Right lobe of liver (tissue), 6 donors: ENCODE results near the gene PLXNA4. TPM values are rescaled to one million over a fixed set of nuclear protein-coding genes. Genes with fewer than 3 reads are reported as not detected.

ENCODE experiments used
- ATAC-seq, 4 donors: fragments of 200-7000 bp; cut with Tn5 transposase; one replicate each; pipeline ENCODE4 v1.9.1; 2020; ENCODE audit warnings: mild to moderate bottlenecking in 4 of 4, moderate library complexity in 4 of 4
- DNase-seq, 3 donors: peaks; one replicate each; pipeline ENCODE4 v3.0.0-alpha.2; 2020
- H3K27ac ChIP-seq, 3 donors: fragments of 200-600 bp; one replicate each; pipeline ENCODE4 v1.8.0; 2022
- H3K27me3 ChIP-seq, 2 donors: fragments of 200-600 bp; one replicate each; pipeline ENCODE4 v1.8.0; 2022
- H3K36me3 ChIP-seq, 4 donors: fragments of 200-600 bp; sonication (generic) in 1 of 4; one replicate each; pipeline versions ENCODE4 v1.5.1 to v1.8.0; 2017 to 2022; ENCODE audit warnings: control low read depth in 1 of 4
- H3K4me1 ChIP-seq, 4 donors: fragments of 200-600 bp; sonication (generic) in 1 of 4; one replicate each; pipeline versions ENCODE4 v1.5.1 to v1.8.0; 2017 to 2022; ENCODE audit warnings: control low read depth in 1 of 4
- H3K4me3 ChIP-seq, 3 donors: fragments of 200-600 bp; one replicate each; pipeline ENCODE4 v1.8.0; 2022
- H3K9me3 ChIP-seq, 4 donors: fragments of 200-600 bp; sonication (generic) in 1 of 4; one replicate each; pipeline versions ENCODE4 v1.5.1 to v1.8.0; 2017 to 2022; ENCODE audit warnings: control low read depth in 1 of 4
- POLR2A ChIP-seq: fragments of 450-650 bp; IDR thresholded peaks from one replicate; pipeline ENCODE4 v1.6.1; 2017; ENCODE audit warnings: antibody characterized with exemption, mild to moderate bottlenecking
- WGBS: methylation state at CpG from one replicate; pipeline ENCODE4 v1.1.6; 2018; ENCODE audit warnings: low coverage, low lambda C conversion rate; ENCODE audit not compliant: insufficient coverage; ENCODE audit errors: missing lambda C conversion rate; 5-methylcytosine and 5-hydroxymethylcytosine counted together
- intact Hi-C, 2 donors: fragments of 100-400 bp; cut with DNase I; formaldehyde crosslinking; loops; one replicate each; pipeline versions ENCODE4 v1.11.2 to v1.14.1; 2022
- total RNA-seq, 6 experiments: library from RNA; depleted of rRNA in 2 of 6; stranded (reverse); fragments of >200 nt in 2 of 6; fragmentation: NEBNext Ultra II Directional in 3 of 6; extraction: Animal tissue kit (Norgen Biotek cat#: 25700) in 3 of 6; gene quantifications; one replicate each; pipeline versions ENCODE4 v1.1.0 to v1.2.4, GENCODE V29; 2016 to 2023
- TF ChIP-seq, protein P1 (sequence below), 4 donors: fragments of 200-600 bp in 3 of 4; fragments of 450-650 bp in 1 of 4; IDR thresholded peaks; one replicate each; pipeline versions ENCODE4 v1.5.1 to v1.8.0; 2016 to 2022; ENCODE audit warnings: antibody characterized with exemption in 4 of 4, mild to moderate bottlenecking in 2 of 4
- donor health status: DM: no; HTN: yes; CAD: no.
- donor health status: DM: no; HTN: no; CAD: no.
- donor health status: DM: no; HTN: no; CAD: no.
- donor health status: DM: no; HTN: yes; CAD: no.
- donor health status: DM: no; HTN: yes; CAD: no.

PLXNA4 gene
- total RNA-seq, 6 experiments from 2014 or later, result 0.17 to 0.90 (median 0.30) TPM

DNA sequence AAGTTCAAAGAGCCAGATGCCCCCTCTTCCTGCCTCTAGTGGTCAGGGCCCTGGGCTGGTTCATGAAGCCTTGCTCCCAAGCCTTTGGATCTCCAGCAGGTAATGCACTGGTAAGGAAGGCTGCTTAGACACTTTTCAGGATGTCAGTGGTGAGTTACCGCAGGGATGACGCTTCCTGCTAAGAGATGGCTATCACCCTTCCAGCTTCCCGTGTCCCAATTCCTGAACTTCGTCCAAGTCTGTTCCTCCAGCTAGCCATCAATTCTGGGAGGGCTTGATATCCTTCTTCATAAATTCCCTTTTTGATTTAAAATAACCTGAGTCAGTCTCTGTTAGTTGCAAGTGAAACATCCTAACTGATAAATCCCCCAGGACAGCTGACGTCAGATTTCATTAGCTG lies 221.2 kb downstream of the PLXNA4 start:
- DNase-seq (no peak), ATAC-seq (no peak)
- no peaks in the 10 kb centered on the region for H3K4me1 ChIP-seq
- TF ChIP-seq POLR2A, result no peak
- TF ChIP-seq, protein P1, sequence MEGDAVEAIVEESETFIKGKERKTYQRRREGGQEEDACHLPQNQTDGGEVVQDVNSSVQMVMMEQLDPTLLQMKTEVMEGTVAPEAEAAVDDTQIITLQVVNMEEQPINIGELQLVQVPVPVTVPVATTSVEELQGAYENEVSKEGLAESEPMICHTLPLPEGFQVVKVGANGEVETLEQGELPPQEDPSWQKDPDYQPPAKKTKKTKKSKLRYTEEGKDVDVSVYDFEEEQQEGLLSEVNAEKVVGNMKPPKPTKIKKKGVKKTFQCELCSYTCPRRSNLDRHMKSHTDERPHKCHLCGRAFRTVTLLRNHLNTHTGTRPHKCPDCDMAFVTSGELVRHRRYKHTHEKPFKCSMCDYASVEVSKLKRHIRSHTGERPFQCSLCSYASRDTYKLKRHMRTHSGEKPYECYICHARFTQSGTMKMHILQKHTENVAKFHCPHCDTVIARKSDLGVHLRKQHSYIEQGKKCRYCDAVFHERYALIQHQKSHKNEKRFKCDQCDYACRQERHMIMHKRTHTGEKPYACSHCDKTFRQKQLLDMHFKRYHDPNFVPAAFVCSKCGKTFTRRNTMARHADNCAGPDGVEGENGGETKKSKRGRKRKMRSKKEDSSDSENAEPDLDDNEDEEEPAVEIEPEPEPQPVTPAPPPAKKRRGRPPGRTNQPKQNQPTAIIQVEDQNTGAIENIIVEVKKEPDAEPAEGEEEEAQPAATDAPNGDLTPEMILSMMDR (IDR thresholded peaks at IDR 0.05), result no peak
- no peaks in the 10 kb centered on the region for H3K27me3 ChIP-seq
- no peak overlapping the region for H3K27ac ChIP-seq
- 20% methylated on average over 5 of the region's 5 CpGs for WGBS
- no peaks in the 10 kb centered on the region for H3K36me3 ChIP-seq
- intact Hi-C loops, result no loop called here
- no peaks in the 10 kb centered on the region for H3K9me3 ChIP-seq
- no peak overlapping the region for H3K4me3 ChIP-seq

DNA sequence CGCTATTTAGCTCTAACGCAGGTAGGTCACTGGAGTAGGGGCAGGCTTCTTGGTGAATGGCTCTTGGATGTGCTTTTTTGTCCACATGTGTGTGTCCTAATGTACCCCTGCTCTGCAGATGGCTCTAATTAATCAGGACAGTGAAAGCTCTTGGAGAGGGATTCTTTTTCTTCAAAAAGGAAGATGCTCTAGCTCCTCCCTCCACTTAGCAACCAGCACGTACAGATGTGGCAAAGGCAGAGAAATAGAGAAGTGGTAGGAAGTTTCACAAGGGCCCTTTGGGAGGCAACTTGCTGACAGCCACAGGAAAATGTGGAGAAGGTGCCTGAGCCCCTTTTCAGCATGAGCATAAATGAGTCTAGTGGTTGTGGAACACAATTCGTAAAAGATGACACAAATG lies 221.7 kb downstream of the PLXNA4 start:
- H3K27me3 ChIP-seq, result no peaks in the 10 kb centered on the region
- H3K27ac ChIP-seq, result no peak overlapping the region
- no peaks in the 10 kb centered on the region for H3K9me3 ChIP-seq
- no peak for TF ChIP-seq POLR2A
- TF ChIP-seq, protein P1 (IDR thresholded peaks at IDR 0.05), result no peak
- DNase-seq (no peak), ATAC-seq (no peak)
- no peaks in the 10 kb centered on the region for H3K36me3 ChIP-seq
- no peaks in the 10 kb centered on the region for H3K4me1 ChIP-seq
- H3K4me3 ChIP-seq, result no peak overlapping the region
- 60% methylated on average over 4 of the region's 4 CpGs for WGBS
- intact Hi-C loops, result no loop called here

DNA sequence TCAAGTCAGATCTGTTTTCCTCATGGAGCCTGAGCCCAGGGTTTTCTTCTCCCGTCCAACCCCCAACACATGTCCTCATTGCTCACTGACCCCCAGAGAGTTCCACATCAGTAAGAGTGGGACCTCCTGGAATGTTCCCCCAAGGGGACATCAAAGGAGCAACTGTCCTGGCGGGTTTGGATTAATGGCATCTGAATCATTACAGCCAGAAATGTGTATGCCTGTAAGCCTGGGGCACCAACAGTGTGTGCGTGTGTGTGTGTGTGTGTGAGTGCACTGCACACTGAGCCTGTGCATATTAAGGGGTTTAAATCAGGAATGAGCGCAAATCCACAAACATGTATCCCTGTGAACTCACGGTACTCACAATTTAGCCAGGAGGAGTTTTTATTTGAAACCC lies 222.3 kb downstream of the PLXNA4 start:
- ATAC-seq (no peak), DNase-seq (no peak)
- H3K27me3 ChIP-seq, result no peaks in the 10 kb centered on the region
- no peaks in the 10 kb centered on the region for H3K4me1 ChIP-seq
- no peak overlapping the region for H3K27ac ChIP-seq
- TF ChIP-seq, protein P1 (IDR thresholded peaks at IDR 0.05), result no peak
- TF ChIP-seq POLR2A, result no peak
- H3K36me3 ChIP-seq, result no peaks in the 10 kb centered on the region
- H3K4me3 ChIP-seq, result no peak overlapping the region
- intact Hi-C loops, result no loop called here
- H3K9me3 ChIP-seq, result no peaks in the 10 kb centered on the region
- 58% methylated on average over 4 of the region's 5 CpGs for WGBS

DNA sequence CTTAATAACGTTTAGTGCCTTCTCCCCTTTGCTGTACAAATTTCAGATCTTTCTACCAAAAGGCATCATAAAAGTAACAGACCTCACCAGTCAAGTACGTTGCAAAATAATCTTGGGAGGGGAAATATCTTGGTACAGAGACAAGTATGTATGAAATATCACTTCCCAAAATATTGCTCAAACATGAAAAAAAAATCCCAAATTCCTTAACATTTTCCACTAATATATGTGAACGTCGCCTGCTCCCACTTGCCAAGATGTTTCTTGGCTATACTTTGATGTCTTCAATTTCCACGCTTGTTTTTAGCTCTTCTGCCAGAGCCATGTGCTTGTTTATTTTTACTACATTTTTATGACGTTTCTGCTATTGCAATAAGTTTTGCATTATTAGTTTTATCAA lies 223.5 kb downstream of the PLXNA4 start:
- no peak for DNase-seq
- Histone ChIP-seq H3K27ac (no peak overlapping the region), H3K9me3 (no peaks in the 10 kb centered on the region), H3K27me3 (no peaks in the 10 kb centered on the region), H3K4me1 (no peaks in the 10 kb centered on the region), H3K36me3 (no peaks in the 10 kb centered on the region), H3K4me3 (no peak overlapping the region)
- no peak for ATAC-seq
- 40% methylated on average over 6 of the region's 6 CpGs for WGBS
- intact Hi-C loops, result no loop called here
- TF ChIP-seq, protein P1 (IDR thresholded peaks at IDR 0.05), result no peak
- TF ChIP-seq POLR2A, result no peak

DNA sequence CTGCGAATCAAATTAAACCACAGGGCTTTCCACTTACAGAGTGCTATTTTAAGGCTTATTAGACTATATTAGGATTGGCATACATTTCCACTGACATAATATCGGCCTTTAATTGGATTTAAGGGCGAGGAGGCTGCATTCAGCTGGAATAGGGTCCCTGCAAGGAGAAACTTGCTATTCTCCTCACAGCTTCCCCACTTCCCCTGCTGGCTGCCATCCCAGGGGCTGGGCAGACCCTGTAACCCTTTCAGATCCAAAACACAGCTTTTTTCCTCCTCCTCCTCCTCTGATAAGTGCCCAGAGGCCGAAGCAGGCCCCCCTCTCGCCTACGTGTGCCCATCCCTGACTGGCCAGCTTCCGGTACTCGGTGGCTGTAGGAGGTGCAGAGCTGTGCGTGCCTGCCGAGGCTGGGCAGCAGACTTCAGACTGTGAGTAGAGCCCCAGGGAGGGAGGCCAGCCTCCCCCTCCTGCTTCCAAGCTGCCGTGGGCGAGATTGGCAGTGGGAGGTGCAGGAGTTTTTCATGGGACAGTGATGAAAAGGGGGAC lies 224.2 kb downstream of the PLXNA4 start:
- ATAC-seq, result no peak

More for the DNA sequence above, 224.2 kb downstream of the PLXNA4 start:
- no peak for TF ChIP-seq POLR2A
- TF ChIP-seq, protein P1 (IDR thresholded peaks at IDR 0.05), result no peak
- Histone ChIP-seq H3K27ac (no peak overlapping the region), H3K36me3 (no peaks in the 10 kb centered on the region), H3K4me1 (no peaks in the 10 kb centered on the region), H3K9me3 (no peaks in the 10 kb centered on the region), H3K4me3 (no peak overlapping the region), H3K27me3 (no peaks in the 10 kb centered on the region)
- WGBS, result 56% methylated on average over 3 of the region's 12 CpGs
- DNase-seq, result no peak
- intact Hi-C loops, result no loop called here
